Measurements from ENCODE around the gene CXCL1.

CXCL1 gene

GRCh38 chr4:73843369-73843768 is 25.8 kb upstream of the CXCL1 start:
- Histone ChIP-seq H3K27me3 (ENCODE audit: insufficient read depth, poor library complexity, severe bottlenecking) (no peaks in the 10 kb centered on the region), H3K4me3 (replicated peaks; ENCODE audit: insufficient read depth, low read length) (no peak overlapping the region), H3K27ac (replicated peaks) (peak overlapping the region; percentile 60; the same call in 1 of the 2 replicates)
- TF ChIP-seq REST (IDR thresholded peaks at IDR 0.05; ENCODE audit: insufficient replicate concordance, low read depth) (no peak), CTCF (IDR thresholded peaks at IDR 0.05; ENCODE audit: insufficient read depth, low read length) (no peak), SPI1 (IDR thresholded peaks at IDR 0.05; ENCODE audit: borderline replicate concordance, low read depth) (no peak), GABPA (IDR thresholded peaks at IDR 0.05; ENCODE audit: low read depth) (no peak), POLR2AphosphoS5 (IDR thresholded peaks at IDR 0.05; ENCODE audit: low read depth) (no peak)
- DNase-seq (ENCODE audit: low read depth in 1 of 2, low spot score in 1 of 2), result no peak

- Histone ChIP-seq H3K27ac (replicated peaks) (peak overlapping the region; percentile 60), H3K27me3 (ENCODE audit: insufficient read depth, poor library complexity, severe bottlenecking) (no peaks in the 10 kb centered on the region), H3K4me3 (replicated peaks; ENCODE audit: insufficient read depth, low read length) (no peak overlapping the region)
- TF ChIP-seq SPI1 (IDR thresholded peaks at IDR 0.05; ENCODE audit: borderline replicate concordance, low read depth) (peak; percentile 68), GABPA (IDR thresholded peaks at IDR 0.05; ENCODE audit: low read depth) (no peak), REST (IDR thresholded peaks at IDR 0.05; ENCODE audit: insufficient replicate concordance, low read depth) (no peak)
- peak in 1 of 2 experiments; percentile 78 for DNase-seq (ENCODE audit: low read depth in 1 of 2, low spot score in 1 of 2)
Measured at GRCh38 chr4:73844345-73844744, 24.8 kb upstream of the CXCL1 start.

GRCh38 chr4:73844806-73845205 is 24.4 kb upstream of the CXCL1 start:
- Histone ChIP-seq H3K27me3 (ENCODE audit: insufficient read depth, poor library complexity, severe bottlenecking) (no peaks in the 10 kb centered on the region), H3K27ac (replicated peaks) (peak overlapping the region; percentile 60), H3K4me3 (replicated peaks; ENCODE audit: insufficient read depth, low read length) (no peak overlapping the region)
- TF ChIP-seq SPI1 (IDR thresholded peaks at IDR 0.05; ENCODE audit: borderline replicate concordance, low read depth) (no peak), GABPA (IDR thresholded peaks at IDR 0.05; ENCODE audit: low read depth) (no peak), REST (IDR thresholded peaks at IDR 0.05; ENCODE audit: insufficient replicate concordance, low read depth) (no peak), CTCF (IDR thresholded peaks at IDR 0.05; ENCODE audit: insufficient read depth, low read length) (no peak), POLR2AphosphoS5 (IDR thresholded peaks at IDR 0.05; ENCODE audit: low read depth) (no peak)
- no peak for DNase-seq (ENCODE audit: low read depth in 1 of 2, low spot score in 1 of 2)

Measured in HL-60 (cell line).